Spinal cord (tissue), 10 donors: ENCODE data around the gene WDR27. TPM values are rescaled to one million over a fixed set of nuclear protein-coding genes. Genes with fewer than 3 reads are reported as not detected.

ENCODE experiments used
- DNase-seq, 6 donors: peaks; one replicate each; pipeline versions ENCODE4 v3.0.0 to v3.0.0-alpha.2; 2013 to 2015; ENCODE audit warnings: low spot score in 6 of 6, low read depth in 4 of 6
- H3K27ac ChIP-seq: one replicate; pipeline ENCODE4 v1.5.1; 2013; ENCODE audit warnings: low read depth, low read length, control low read depth
- H3K27me3 ChIP-seq: one replicate; pipeline ENCODE4 v1.6.1; 2013; ENCODE audit warnings: low read length; ENCODE audit not compliant: control insufficient read depth, insufficient read depth
- H3K36me3 ChIP-seq: one replicate; pipeline ENCODE4 v1.6.1; 2013; ENCODE audit warnings: low read length; ENCODE audit not compliant: control insufficient read depth, insufficient read depth
- H3K4me1 ChIP-seq: one replicate; pipeline ENCODE4 v1.6.1; 2013; ENCODE audit warnings: low read length; ENCODE audit not compliant: control insufficient read depth, insufficient read depth
- H3K4me3 ChIP-seq: one replicate; pipeline ENCODE4 v1.5.1; 2013; ENCODE audit warnings: low read depth, low read length, control low read depth
- H3K9me3 ChIP-seq: one replicate; pipeline ENCODE4 v1.6.1; 2013; ENCODE audit warnings: low read length; ENCODE audit not compliant: control insufficient read depth, insufficient read depth
- WGBS: methylation state at CpG from one replicate; pipeline ENCODE4 v1.1.5; 2013; ENCODE audit warnings: missing lambda C conversion rate; ENCODE audit not compliant: insufficient coverage; 5-methylcytosine and 5-hydroxymethylcytosine counted together
- polyA plus RNA-seq, 2 donors: library from polyadenylated mRNA; unstranded; fragments of 120-200 nt; gene quantifications; one replicate each; pipeline ENCODE4 v1.2.1, GENCODE V29; 2013; ENCODE audit not compliant: insufficient read length in 2 of 2
- total RNA-seq, 2 donors: library from RNA; depleted of rRNA in 1 of 2; stranded (reverse); fragments of 120-200 nt in 1 of 2; fragments of >200 nt in 1 of 2; gene quantifications; one replicate each; pipeline versions ENCODE4 v1.2.3 to v1.2.4, GENCODE V29; 2013 to 2014
- donor health status: healthy.

WDR27 gene
- total and polyA plus RNA-seq, 4 donors = 29.5 to 69.3 (median 49.1) TPM

- Histone ChIP-seq H3K27ac (no peak overlapping the region), H3K9me3 (no peaks in the 10 kb centered on the region), H3K4me3 (no peak overlapping the region), H3K36me3 (peaks cover 21% of the 10 kb centered on the region), H3K4me1 (peaks cover 2% of the 10 kb centered on the region), H3K27me3 (no peaks in the 10 kb centered on the region)
- 98% methylated on average over 15 of the region's 19 CpGs for WGBS
- DNase-seq = no peak
Observed at GRCh38 chr6:169638915-169639314, 62.9 kb downstream of the WDR27 start.

GRCh38 chr6:169638388-169638787, 63.4 kb downstream of the WDR27 start:
- no peak for DNase-seq
- Histone ChIP-seq H3K27ac (no peak overlapping the region), H3K36me3 (peaks cover 21% of the 10 kb centered on the region), H3K27me3 (no peaks in the 10 kb centered on the region), H3K4me3 (no peak overlapping the region), H3K4me1 (peaks cover 2% of the 10 kb centered on the region), H3K9me3 (no peaks in the 10 kb centered on the region)
- WGBS = 95% methylated on average over 8 of the region's 14 CpGs

DNA sequence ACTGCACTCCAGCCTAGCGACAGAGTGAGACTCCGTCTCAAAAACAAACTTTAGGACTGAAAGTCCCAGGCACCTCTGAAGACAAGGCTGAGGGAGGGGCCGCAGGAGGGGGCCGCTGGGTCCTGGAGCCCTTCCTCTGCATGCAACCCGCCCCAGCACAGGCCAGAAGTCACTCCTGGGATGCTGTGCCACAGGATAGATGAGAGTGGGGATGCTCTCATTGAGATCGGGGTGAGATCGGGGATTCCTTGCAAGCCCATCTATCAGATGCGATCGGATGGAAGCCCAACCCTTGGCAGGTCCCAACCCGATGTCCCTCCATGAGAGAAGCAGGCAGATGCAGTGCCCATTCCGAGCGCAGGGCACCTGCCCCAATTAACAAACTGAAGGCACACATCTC, 66.5 kb downstream of the WDR27 start:
- no peak for DNase-seq
- H3K27ac ChIP-seq = no peak overlapping the region
- H3K9me3 ChIP-seq = no peaks in the 10 kb centered on the region
- peaks cover 20% of the 10 kb centered on the region for H3K36me3 ChIP-seq
- no peaks in the 10 kb centered on the region for H3K27me3 ChIP-seq
- H3K4me3 ChIP-seq = no peak overlapping the region
- WGBS = over 99% methylated on average over 10 of the region's 12 CpGs
- peaks cover 2% of the 10 kb centered on the region for H3K4me1 ChIP-seq

GRCh38 chr6:169632841-169633240, 69.0 kb downstream of the WDR27 start:
- Histone ChIP-seq H3K9me3 (no peaks in the 10 kb centered on the region), H3K27me3 (no peaks in the 10 kb centered on the region), H3K36me3 (peaks cover 12% of the 10 kb centered on the region), H3K4me3 (no peak overlapping the region), H3K27ac (no peak overlapping the region), H3K4me1 (no peaks in the 10 kb centered on the region)
- WGBS = 82% methylated on average over 7 of the region's 11 CpGs
- DNase-seq = no peak

DNA sequence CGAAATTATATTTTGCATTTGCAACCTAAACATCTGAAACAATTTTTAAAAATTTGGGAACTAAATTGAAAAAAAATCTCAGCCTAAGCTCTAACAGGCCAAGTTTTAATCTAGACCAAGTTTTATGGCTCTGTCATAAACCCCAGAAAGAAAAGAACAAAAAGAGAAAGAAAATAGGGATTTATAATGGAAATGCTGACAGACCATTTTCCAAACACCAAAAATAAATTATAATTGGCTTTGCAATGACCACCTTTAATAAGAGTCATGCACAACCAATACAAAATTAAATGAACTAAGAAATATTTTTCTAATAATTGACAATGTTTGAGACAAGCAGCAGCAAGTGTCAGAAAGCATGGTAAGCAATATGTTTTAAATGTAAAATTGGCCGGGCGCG, 72.6 kb downstream of the WDR27 start:
- WGBS = 62% methylated on average over 3 of the region's 4 CpGs
- no peak for DNase-seq
- no peaks in the 10 kb centered on the region for H3K9me3 ChIP-seq

GRCh38 chr6:169627736-169628607, 73.9 kb downstream of the WDR27 start:
- no peaks in the 10 kb centered on the region for H3K27me3 ChIP-seq
- H3K36me3 ChIP-seq = peaks cover 39% of the 10 kb centered on the region
- H3K4me3 ChIP-seq = no peak overlapping the region
- no peak overlapping the region for H3K27ac ChIP-seq
- no peak for DNase-seq
- H3K9me3 ChIP-seq = no peaks in the 10 kb centered on the region
- 96% methylated on average over 8 of the region's 14 CpGs for WGBS
- H3K4me1 ChIP-seq = no peaks in the 10 kb centered on the region

More for the DNA sequence above, 72.6 kb downstream of the WDR27 start:
- Histone ChIP-seq H3K36me3 (peaks cover 35% of the 10 kb centered on the region), H3K4me3 (no peak overlapping the region), H3K27ac (no peak overlapping the region), H3K4me1 (no peaks in the 10 kb centered on the region), H3K27me3 (no peaks in the 10 kb centered on the region)

DNA sequence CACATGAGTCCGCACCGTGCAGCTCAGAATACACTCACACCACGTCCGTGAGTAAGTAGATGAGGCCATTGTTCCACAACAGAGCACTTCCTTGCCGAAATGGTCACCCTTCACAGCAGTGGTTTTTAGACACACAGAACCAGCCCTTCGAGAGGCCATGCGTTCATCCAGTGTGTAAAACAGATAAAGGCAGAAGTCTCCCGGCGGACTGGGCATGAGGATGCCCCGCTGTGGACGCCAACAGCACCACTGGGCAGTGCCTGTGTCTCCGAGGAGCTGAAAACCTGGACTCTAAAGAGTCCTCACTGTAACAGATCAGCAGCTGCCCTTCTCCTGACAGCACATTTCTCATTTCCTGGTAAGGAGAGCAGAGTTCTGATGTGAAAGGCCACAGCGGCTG, 75.2 kb downstream of the WDR27 start:
- H3K27ac ChIP-seq = no peak overlapping the region
- H3K4me1 ChIP-seq = no peaks in the 10 kb centered on the region
- no peaks in the 10 kb centered on the region for H3K27me3 ChIP-seq
- DNase-seq = no peak
- WGBS = 97% methylated on average over 11 of the region's 13 CpGs
- H3K4me3 ChIP-seq = no peak overlapping the region
- no peaks in the 10 kb centered on the region for H3K9me3 ChIP-seq
- H3K36me3 ChIP-seq = peaks cover 36% of the 10 kb centered on the region

DNA sequence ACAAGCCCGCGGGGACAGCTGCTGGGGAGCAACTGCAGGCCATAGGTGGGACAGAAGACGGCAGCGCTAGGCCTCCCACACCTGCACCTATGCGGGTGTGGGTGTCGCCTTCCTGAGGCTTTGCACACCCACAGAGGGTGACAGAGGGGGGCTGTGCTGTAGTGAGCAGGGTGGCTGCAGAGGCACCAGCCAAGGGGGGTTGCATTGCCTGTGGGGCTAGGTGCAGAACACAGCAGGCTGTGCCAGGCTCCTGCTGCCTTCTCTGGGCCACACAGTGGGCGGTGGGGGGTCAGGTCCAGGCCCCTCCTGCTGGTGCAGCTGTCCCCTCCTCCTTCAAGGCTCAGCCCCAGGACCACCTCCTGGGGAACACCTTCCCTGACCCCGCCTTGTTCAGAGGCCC, 75.7 kb downstream of the WDR27 start:
- DNase-seq = no peak
- Histone ChIP-seq H3K36me3 (peaks cover 33% of the 10 kb centered on the region), H3K4me3 (no peak overlapping the region), H3K27me3 (no peaks in the 10 kb centered on the region), H3K27ac (no peak overlapping the region), H3K4me1 (no peaks in the 10 kb centered on the region), H3K9me3 (no peaks in the 10 kb centered on the region)
- 96% methylated on average over 8 of the region's 8 CpGs for WGBS

DNA sequence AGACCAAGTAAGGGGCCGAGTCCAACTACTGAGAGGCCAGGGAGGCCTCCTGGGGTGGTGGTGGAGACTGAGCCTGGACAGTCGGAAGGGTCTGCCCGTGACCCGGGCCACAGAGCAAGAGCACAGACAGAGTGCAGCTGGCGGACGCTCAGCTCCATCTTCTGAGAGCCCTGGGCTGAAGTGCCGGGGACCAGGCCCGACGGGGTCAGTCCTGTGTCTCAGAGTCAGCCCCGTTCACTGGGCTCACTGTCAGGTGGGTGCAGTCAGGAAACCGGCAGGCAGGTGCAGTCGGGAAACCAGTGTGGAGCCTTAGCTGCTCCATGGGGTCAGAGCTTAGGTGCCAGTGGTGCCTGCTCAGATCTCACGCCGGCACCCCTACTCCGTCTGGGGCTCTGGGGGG, 76.5 kb downstream of the WDR27 start:
- no peaks in the 10 kb centered on the region for H3K9me3 ChIP-seq
- peaks cover 33% of the 10 kb centered on the region for H3K36me3 ChIP-seq
- H3K27me3 ChIP-seq = no peaks in the 10 kb centered on the region
- DNase-seq = no peak
- WGBS = 96% methylated on average over 15 of the region's 15 CpGs
- no peaks in the 10 kb centered on the region for H3K4me1 ChIP-seq
- H3K4me3 ChIP-seq = no peak overlapping the region
- no peak overlapping the region for H3K27ac ChIP-seq

GRCh38 chr6:169624785-169625184, 77.0 kb downstream of the WDR27 start:
- Histone ChIP-seq H3K4me1 (no peaks in the 10 kb centered on the region), H3K27me3 (no peaks in the 10 kb centered on the region), H3K9me3 (no peaks in the 10 kb centered on the region), H3K27ac (no peak overlapping the region), H3K4me3 (no peak overlapping the region), H3K36me3 (peaks cover 33% of the 10 kb centered on the region)
- DNase-seq = no peak
- 84% methylated on average over 11 of the region's 11 CpGs for WGBS
